ENCODE measurements around the gene FN3KRP. TPM values are rescaled to one million over a fixed set of nuclear protein-coding genes. Genes with fewer than 3 reads are reported as not detected.
"Not testable (repeated sequence)": the region's sequence is repeated elsewhere in the genome, so short reads cannot be mapped to it uniquely, and the experiment has no call there.

Gene FN3KRP
- total RNA-seq, 1 donor from 2014 or later, result 38.5 TPM

- no peak for DNase-seq (ENCODE audit: low spot score)
These were observed 27.1 kb downstream of the FN3KRP start for GRCh38 chr17:82743344-82744219.

- not testable (repeated sequence) for DNase-seq (ENCODE audit: low spot score)
These were observed 28.2 kb downstream of the FN3KRP start for GRCh38 chr17:82744736-82745135.

GRCh38 chr17:82745524-82745923 lies 29.0 kb downstream of the FN3KRP start:
- no peak for DNase-seq (ENCODE audit: low spot score)

- no peak for DNase-seq (ENCODE audit: low spot score)
These were observed 32.2 kb downstream of the FN3KRP start for GRCh38 chr17:82748756-82749155.

- no peak for DNase-seq (ENCODE audit: low spot score)
These were observed 33.9 kb downstream of the FN3KRP start for GRCh38 chr17:82750241-82750908.

GRCh38 chr17:82751171-82751570 lies 34.7 kb downstream of the FN3KRP start:
- DNase-seq (ENCODE audit: low spot score), result no peak

- DNase-seq (ENCODE audit: low spot score), result peak; percentile 89
These were observed 35.3 kb downstream of the FN3KRP start, which contains the start of gene TBCD for GRCh38 chr17:82751571-82752370. TBCD (plus strand) TSS chr17:82752065; CDS start chr17:82752194, 129 bp downstream.

- no peak for DNase-seq (ENCODE audit: low spot score)
These were observed 36.1 kb downstream of the FN3KRP start for GRCh38 chr17:82752371-82753200.

- no peak for DNase-seq (ENCODE audit: low spot score)
These were observed 36.6 kb downstream of the FN3KRP start for GRCh38 chr17:82753201-82753464.

GRCh38 chr17:82754297-82755208 lies 38.0 kb downstream of the FN3KRP start:
- DNase-seq (ENCODE audit: low spot score), result peak; percentile 65

- no peak for DNase-seq (ENCODE audit: low spot score)
These were observed 39.7 kb downstream of the FN3KRP start for GRCh38 chr17:82756166-82756565.

- DNase-seq (ENCODE audit: low spot score), result no peak
These were observed 48.9 kb downstream of the FN3KRP start for GRCh38 chr17:82765371-82765770.

GRCh38 chr17:82767041-82767754 lies 50.7 kb downstream of the FN3KRP start:
- DNase-seq (ENCODE audit: low spot score), result no peak

GRCh38 chr17:82769041-82769440 lies 52.5 kb downstream of the FN3KRP start:
- no peak for DNase-seq (ENCODE audit: low spot score)

- peak; percentile 74 for DNase-seq (ENCODE audit: low spot score)
These were observed 55.5 kb downstream of the FN3KRP start for GRCh38 chr17:82772026-82772425.

GRCh38 chr17:82774456-82774855 lies 58.0 kb downstream of the FN3KRP start:
- not testable (repeated sequence) for DNase-seq (ENCODE audit: low spot score)

GRCh38 chr17:82775001-82775823 lies 58.7 kb downstream of the FN3KRP start:
- DNase-seq (ENCODE audit: low spot score), result peak; percentile 61

GRCh38 chr17:82776454-82776853 lies 59.9 kb downstream of the FN3KRP start:
- no peak for DNase-seq (ENCODE audit: low spot score)
